ENCODE measurements around the gene GLCCI1. TPM values are rescaled to one million over a fixed set of nuclear protein-coding genes. Genes with fewer than 3 reads are reported as not detected.

The GLCCI1 gene
- total and polyA plus RNA-seq, 2 of the 13 experiments (the other 11 are each of a cell fraction or from before 2014, with no cell fraction given) = 1.3 to 1.7 TPM

- TF ChIP-seq HNF1A (IDR thresholded peaks at IDR 0.05; ENCODE audit: low read depth) = no peak
- peak; percentile 64; the same call in 1 of the 2 replicates for TF ChIP-seq HNF1A (CRISPR knock-in tag; IDR thresholded peaks at IDR 0.05; ENCODE audit: borderline replicate concordance)
- peak; percentile 49; the same call in 1 of the 2 replicates for TF ChIP-seq ZNF547 (CRISPR knock-in tag; IDR thresholded peaks at IDR 0.05)
- TF ChIP-seq KDM5A (IDR thresholded peaks at IDR 0.05; ENCODE audit: borderline replicate concordance, low read length) = no peak
- peak; percentile 21; the same call in 1 of the 2 replicates for TF ChIP-seq JUND (CRISPR knock-in tag; IDR thresholded peaks at IDR 0.05)
- no peak for TF ChIP-seq NR3C1 (CRISPR knock-in tag; IDR thresholded peaks at IDR 0.05)
- peak; percentile 77; the same call in 1 of the 2 replicates for TF ChIP-seq HOXA9 (CRISPR knock-in tag; IDR thresholded peaks at IDR 0.05; ENCODE audit: borderline replicate concordance)
- no peak for TF ChIP-seq HNF4A (CRISPR knock-in tag; IDR thresholded peaks at IDR 0.05)
- TF ChIP-seq ESRRA (CRISPR knock-in tag; IDR thresholded peaks at IDR 0.05; ENCODE audit: low read depth) = 0 out of 2 replicates have a peak, but pooled peaks have one; percentile 45
- TF ChIP-seq ZNF34 (CRISPR knock-in tag; IDR thresholded peaks at IDR 0.05; ENCODE audit: borderline replicate concordance) = no peak
- TF ChIP-seq CREM (IDR thresholded peaks at IDR 0.05) = 0 out of 2 replicates have a peak, but pooled peaks have one; percentile 32
- TF ChIP-seq CREM (CRISPR knock-in tag; IDR thresholded peaks at IDR 0.05) = no peak
- no peak for TF ChIP-seq AKAP8 (CRISPR knock-in tag; IDR thresholded peaks at IDR 0.05)
- no peak for TF ChIP-seq PLRG1 (conservative IDR thresholded peaks at IDR 0.05)
- TF ChIP-seq SNAPC5 (CRISPR knock-in tag; IDR thresholded peaks at IDR 0.05; ENCODE audit: borderline replicate concordance) = no peak
- TF ChIP-seq, protein P1, sequence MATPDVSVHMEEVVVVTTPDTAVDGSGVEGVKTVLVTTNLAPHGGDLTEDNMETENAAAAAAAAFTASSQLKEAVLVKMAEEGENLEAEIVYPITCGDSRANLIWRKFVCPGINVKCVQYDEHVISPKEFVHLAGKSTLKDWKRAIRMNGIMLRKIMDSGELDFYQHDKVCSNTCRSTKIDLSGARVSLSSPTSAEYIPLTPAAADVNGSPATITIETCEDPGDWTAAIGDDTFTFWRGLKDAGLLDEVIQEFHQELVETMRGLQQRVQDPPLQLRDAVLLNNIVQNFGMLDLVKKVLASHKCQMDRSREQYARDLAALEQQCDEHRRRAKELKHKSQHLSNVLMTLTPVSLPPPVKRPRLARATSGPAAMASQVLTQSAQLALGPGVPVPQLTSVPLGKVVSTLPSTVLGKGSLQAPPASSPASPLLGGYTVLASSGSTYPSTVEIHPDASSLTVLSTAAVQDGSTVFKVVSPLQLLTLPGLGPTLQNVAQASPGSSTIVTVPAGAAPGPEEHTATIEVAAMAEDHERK (CRISPR knock-in tag; IDR thresholded peaks at IDR 0.05; ENCODE audit: low read depth) = peak; percentile 46; the same call in 1 of the 2 replicates
- TF ChIP-seq ZNF792 (CRISPR knock-in tag; IDR thresholded peaks at IDR 0.05) = no peak; the same call in 1 of the 2 replicates
- 0 out of 2 replicates have a peak, but pooled peaks have one; percentile 29 for TF ChIP-seq ZBTB7B (CRISPR knock-in tag; IDR thresholded peaks at IDR 0.05)
- TF ChIP-seq ZSCAN12 (CRISPR knock-in tag; IDR thresholded peaks at IDR 0.05) = no peak
- TF ChIP-seq KLF12 (CRISPR knock-in tag; IDR thresholded peaks at IDR 0.05; ENCODE audit: borderline replicate concordance) = peak; percentile 36; the same call in 1 of the 2 replicates
- TF ChIP-seq, protein P2, sequence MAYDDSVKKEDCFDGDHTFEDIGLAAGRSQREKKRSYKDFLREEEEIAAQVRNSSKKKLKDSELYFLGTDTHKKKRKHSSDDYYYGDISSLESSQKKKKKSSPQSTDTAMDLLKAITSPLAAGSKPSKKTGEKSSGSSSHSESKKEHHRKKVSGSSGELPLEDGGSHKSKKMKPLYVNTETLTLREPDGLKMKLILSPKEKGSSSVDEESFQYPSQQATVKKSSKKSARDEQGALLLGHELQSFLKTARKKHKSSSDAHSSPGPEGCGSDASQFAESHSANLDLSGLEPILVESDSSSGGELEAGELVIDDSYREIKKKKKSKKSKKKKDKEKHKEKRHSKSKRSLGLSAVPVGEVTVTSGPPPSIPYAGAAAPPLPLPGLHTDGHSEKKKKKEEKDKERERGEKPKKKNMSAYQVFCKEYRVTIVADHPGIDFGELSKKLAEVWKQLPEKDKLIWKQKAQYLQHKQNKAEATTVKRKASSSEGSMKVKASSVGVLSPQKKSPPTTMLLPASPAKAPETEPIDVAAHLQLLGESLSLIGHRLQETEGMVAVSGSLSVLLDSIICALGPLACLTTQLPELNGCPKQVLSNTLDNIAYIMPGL (CRISPR knock-in tag; IDR thresholded peaks at IDR 0.05; ENCODE audit: borderline replicate concordance in 1 of 2, low read depth in 1 of 2) = 0 out of 4 replicates have a peak, but pooled peaks of 1 of the 2 experiments have one; percentile 62
- 0 out of 2 replicates have a peak, but pooled peaks have one; percentile 20 for TF ChIP-seq SMAD3 (CRISPR knock-in tag; IDR thresholded peaks at IDR 0.05)
These were observed at the start of gene GLCCI1 (continued) for GRCh38 chr7:7968544-7969305.
